ENCODE data around the gene KCNK17.

The KCNK17 gene

DNA sequence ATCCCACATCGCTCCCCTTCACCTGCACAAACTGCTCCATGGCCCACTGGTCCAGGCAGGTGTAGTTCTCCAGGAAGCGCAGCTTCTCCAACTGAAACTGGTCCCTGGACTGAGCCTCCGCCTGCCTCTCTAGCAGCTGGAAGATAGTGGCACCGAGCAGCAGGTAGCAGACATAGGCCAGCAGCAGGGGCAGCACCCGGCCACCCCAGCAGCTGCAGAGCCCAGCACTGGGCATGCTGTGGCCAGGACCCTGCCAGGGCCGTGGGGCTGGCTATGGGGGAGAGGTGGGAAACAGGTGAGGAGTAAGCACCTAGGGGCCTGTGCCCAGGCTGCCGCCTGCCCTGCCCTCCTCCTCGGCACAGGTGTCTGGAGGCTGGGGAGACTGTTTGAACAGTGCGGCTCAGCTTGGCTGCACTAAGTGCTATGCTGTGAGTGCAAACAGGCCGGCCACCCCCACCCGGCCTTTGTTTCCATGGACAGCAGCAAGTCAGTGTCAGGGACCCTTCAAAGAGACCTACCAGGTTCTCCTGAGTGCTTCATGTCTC is 8.2 kb upstream of the KCNK17 start, which contains the start of gene KCNK16:
TSS of gene KCNK16 (minus strand) at position 397 of the 545 bp plus-strand sequence. CDS start at position 235, 162 bp downstream.
- TF ChIP-seq, protein P1, sequence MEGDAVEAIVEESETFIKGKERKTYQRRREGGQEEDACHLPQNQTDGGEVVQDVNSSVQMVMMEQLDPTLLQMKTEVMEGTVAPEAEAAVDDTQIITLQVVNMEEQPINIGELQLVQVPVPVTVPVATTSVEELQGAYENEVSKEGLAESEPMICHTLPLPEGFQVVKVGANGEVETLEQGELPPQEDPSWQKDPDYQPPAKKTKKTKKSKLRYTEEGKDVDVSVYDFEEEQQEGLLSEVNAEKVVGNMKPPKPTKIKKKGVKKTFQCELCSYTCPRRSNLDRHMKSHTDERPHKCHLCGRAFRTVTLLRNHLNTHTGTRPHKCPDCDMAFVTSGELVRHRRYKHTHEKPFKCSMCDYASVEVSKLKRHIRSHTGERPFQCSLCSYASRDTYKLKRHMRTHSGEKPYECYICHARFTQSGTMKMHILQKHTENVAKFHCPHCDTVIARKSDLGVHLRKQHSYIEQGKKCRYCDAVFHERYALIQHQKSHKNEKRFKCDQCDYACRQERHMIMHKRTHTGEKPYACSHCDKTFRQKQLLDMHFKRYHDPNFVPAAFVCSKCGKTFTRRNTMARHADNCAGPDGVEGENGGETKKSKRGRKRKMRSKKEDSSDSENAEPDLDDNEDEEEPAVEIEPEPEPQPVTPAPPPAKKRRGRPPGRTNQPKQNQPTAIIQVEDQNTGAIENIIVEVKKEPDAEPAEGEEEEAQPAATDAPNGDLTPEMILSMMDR (IDR thresholded peaks at IDR 0.05), result no peak
- no peak within 1 kb of the TSS for H3K4me3 ChIP-seq (ENCODE audit: low read depth in 1 of 2, low read length in 1 of 2)
- H3K9me3 ChIP-seq, result no peaks in the 10 kb centered on the region
- peaks cover 47% of the 10 kb centered on the region for H3K27me3 ChIP-seq
- H3K4me1 ChIP-seq (ENCODE audit: control insufficient read depth in 1 of 2, insufficient read depth in 1 of 2, low read depth in 1 of 2, low read length in 1 of 2), result no peaks in the 10 kb centered on the region
- H3K36me3 ChIP-seq, result no peaks in the 10 kb centered on the region
- H3K27ac ChIP-seq, result no peak within 1 kb of the TSS

DNA sequence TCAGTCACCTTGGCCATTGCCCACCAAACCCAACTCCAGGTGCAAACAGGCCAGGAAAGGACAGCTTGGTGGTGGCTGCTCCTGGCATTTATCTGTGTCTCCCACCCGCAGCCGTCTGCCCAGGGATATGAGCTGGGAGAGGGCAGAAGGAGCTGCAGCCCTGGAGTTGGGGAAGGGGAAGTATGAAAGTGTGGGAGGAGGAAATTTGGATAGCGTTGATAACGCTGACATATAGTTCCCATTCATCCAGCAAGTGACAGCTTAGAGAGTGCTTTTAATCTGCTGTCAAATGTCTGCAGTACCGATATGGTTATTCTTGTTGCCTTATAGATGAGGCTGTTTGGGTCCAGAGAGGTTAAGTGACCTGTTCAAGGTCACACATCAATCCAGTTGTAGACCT is 7.5 kb upstream of the KCNK17 start:
- TF ChIP-seq, protein P1 (IDR thresholded peaks at IDR 0.05), result no peak
- Histone ChIP-seq H3K36me3 (no peaks in the 10 kb centered on the region), H3K9me3 (no peaks in the 10 kb centered on the region), H3K27ac (no peak overlapping the region), H3K4me1 (ENCODE audit: control insufficient read depth in 1 of 2, insufficient read depth in 1 of 2, low read depth in 1 of 2, low read length in 1 of 2) (no peaks in the 10 kb centered on the region), H3K4me3 (ENCODE audit: low read depth in 1 of 2, low read length in 1 of 2) (no peak overlapping the region), H3K27me3 (peaks cover 53% of the 10 kb centered on the region)

DNA sequence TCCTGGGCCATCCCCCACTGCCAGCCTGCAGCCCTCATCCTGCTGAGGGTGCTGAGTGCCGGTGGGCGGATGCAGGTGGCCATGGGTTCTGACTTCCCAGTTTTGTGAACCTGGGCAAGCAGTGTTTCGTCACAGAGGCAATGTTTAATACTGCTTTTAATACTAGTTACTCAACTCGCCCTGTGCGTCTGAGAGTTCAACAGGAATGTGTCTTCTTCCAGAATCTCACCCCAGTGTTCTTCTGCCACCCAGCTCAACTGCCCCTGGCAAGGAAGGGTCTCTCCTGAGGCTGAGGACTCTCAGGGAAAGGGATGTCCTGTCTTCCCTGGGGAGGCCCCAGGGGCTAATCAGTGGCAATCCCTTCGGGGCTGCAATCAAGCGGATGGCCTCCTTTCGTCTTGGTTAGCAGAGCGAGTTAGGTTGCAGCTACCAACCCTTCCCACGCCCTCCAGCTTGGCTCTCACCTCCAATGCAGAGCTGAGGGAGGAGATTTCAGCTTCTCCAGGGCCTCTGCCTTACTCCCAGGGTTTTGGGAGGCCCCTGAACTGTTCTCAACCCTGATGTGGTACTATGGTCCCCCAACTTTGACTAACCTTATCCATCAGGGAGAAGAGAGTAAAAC is 6.3 kb upstream of the KCNK17 start:
- Histone ChIP-seq H3K9me3 (no peaks in the 10 kb centered on the region), H3K4me3 (ENCODE audit: low read depth in 1 of 2, low read length in 1 of 2) (no peak overlapping the region), H3K27ac (no peak overlapping the region), H3K4me1 (ENCODE audit: control insufficient read depth in 1 of 2, insufficient read depth in 1 of 2, low read depth in 1 of 2, low read length in 1 of 2) (no peaks in the 10 kb centered on the region), H3K36me3 (no peaks in the 10 kb centered on the region), H3K27me3 (peaks cover 66% of the 10 kb centered on the region)
- TF ChIP-seq, protein P1 (IDR thresholded peaks at IDR 0.05), result no peak

DNA sequence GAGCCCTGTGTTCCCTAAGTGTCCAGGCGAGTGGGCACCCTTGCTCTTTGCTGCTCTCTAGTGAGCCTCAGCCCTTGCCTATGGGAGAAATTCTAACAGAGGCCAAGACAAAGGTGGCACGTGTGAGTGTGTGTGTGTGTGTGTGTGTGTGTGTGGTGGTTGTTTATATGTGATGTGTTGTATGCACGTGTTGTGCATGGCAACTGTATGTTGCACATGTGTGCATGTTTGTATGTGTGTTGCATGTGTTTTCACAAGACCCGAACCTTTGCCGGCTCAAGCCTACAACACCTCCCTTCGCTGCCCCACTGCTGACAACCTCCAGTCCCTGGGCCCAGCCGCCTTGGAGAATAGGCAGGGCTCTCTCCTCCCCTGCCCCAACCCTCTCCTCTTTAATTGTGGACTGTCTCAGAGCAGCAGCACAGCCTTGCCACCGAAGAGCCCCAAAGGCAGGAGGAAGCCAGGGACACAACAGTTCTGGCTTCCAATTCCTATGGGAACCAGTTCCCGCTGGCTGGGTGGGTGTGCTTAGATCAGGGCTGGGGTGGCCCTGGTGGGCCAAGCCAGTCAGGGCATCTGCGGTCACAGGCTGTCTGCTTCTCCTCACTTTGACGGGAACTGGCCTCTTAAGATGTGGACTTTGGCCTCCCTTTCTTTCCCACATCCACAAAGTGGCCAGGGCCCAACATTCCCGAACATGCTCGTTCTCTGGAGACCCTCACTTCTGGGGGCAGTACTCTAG is 5.6 kb upstream of the KCNK17 start:
- no peaks in the 10 kb centered on the region for H3K36me3 ChIP-seq
- H3K27me3 ChIP-seq, result peaks cover 73% of the 10 kb centered on the region
- peaks cover 0 to 5% of the 10 kb centered on the region in 2 experiments for H3K4me1 ChIP-seq (ENCODE audit: control insufficient read depth in 1 of 2, insufficient read depth in 1 of 2, low read depth in 1 of 2, low read length in 1 of 2)
- no peak overlapping the region for H3K4me3 ChIP-seq (ENCODE audit: low read depth in 1 of 2, low read length in 1 of 2)
- no peaks in the 10 kb centered on the region for H3K9me3 ChIP-seq
- H3K27ac ChIP-seq, result no peak overlapping the region
- TF ChIP-seq, protein P1 (IDR thresholded peaks at IDR 0.05), result no peak

DNA sequence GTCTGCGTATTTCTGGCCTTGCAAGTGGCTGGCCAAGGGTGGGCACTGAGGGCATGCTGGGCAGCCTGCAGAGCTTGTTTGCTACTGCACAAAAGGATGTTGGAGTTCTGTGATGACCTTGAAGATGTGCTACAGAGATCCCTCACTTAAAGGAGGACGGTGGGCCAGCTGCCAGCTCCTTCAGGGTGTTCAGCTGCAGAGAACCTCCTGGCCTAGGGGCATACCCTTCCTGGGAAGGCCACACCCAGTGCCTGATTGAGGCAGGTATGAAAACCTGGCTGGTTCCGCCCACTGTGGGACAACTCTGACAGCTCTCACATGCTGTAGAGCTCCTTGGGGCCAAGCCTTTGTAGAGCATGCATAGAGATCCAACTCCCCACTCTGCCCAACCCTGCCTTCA is 3.0 kb upstream of the KCNK17 start:
- TF ChIP-seq, protein P1 (IDR thresholded peaks at IDR 0.05), result no peak
- H3K4me1 ChIP-seq (ENCODE audit: control insufficient read depth in 1 of 2, insufficient read depth in 1 of 2, low read depth in 1 of 2, low read length in 1 of 2), result peaks cover 14 to 17% of the 10 kb centered on the region in 2 experiments
- H3K27me3 ChIP-seq, result peaks cover 92% of the 10 kb centered on the region

More for the DNA sequence above, 3.0 kb upstream of the KCNK17 start:
- Histone ChIP-seq H3K9me3 (no peaks in the 10 kb centered on the region), H3K27ac (no peak overlapping the region), H3K4me3 (ENCODE audit: low read depth in 1 of 2, low read length in 1 of 2) (no peak overlapping the region), H3K36me3 (no peaks in the 10 kb centered on the region)
